CD14-positive monocyte (primary cell): ENCODE data around the gene KLHDC7B. TPM values are rescaled to one million over a fixed set of nuclear protein-coding genes. Genes with fewer than 3 reads are reported as not detected.
"Not testable (repeated sequence)": the region's sequence is repeated elsewhere in the genome, so short reads cannot be mapped to it uniquely, and the experiment has no call there.

ENCODE experiments used
- DNase-seq, 3 donors: peaks; one replicate each; pipeline ENCODE4 v3.0.0-alpha.2; 2011 to 2022
- H2AFZ ChIP-seq: 2 replicates; pipeline ENCODE4 v1.6.0; 2012; ENCODE audit warnings: mild to moderate bottlenecking, low read depth, low read length, inconsistent platforms; ENCODE audit not compliant: insufficient read depth, poor library complexity, severe bottlenecking
- H3K27ac ChIP-seq, 2 donors: 1 replicate in 1 of 2; 2 replicates in 1 of 2; pipeline ENCODE4 v1.5.1; 2012 to 2013; ENCODE audit warnings: low read length in 2 of 2, control low read depth in 1 of 2, inconsistent platforms in 1 of 2, low read depth in 1 of 2, mild to moderate bottlenecking in 1 of 2
- H3K27me3 ChIP-seq, 2 donors: one replicate each; pipeline versions ENCODE4 v1.6.0 to v1.6.1; 2011 to 2013; ENCODE audit warnings: low read length in 2 of 2; ENCODE audit not compliant: control insufficient read depth in 2 of 2, insufficient read depth in 2 of 2
- H3K36me3 ChIP-seq, 2 donors: replicated peaks in 1 of 2; 1 replicate in 1 of 2; 2 replicates in 1 of 2; pipeline versions ENCODE4 v1.5.1 to v1.6.1; 2012 to 2013; ENCODE audit warnings: low read length in 2 of 2, control low read depth in 1 of 2, inconsistent platforms in 1 of 2, mild to moderate bottlenecking in 1 of 2; ENCODE audit not compliant: insufficient read depth in 2 of 2, control insufficient read depth in 1 of 2
- H3K4me1 ChIP-seq, 2 donors: 1 replicate in 1 of 2; 2 replicates in 1 of 2; pipeline versions ENCODE4 v1.5.1 to v1.6.1; 2012 to 2013; ENCODE audit warnings: low read length in 2 of 2, control low read depth in 1 of 2, inconsistent platforms in 1 of 2, mild to moderate bottlenecking in 1 of 2, moderate library complexity in 1 of 2; ENCODE audit not compliant: insufficient read depth in 2 of 2, control insufficient read depth in 1 of 2
- H3K4me2 ChIP-seq: replicated peaks from 2 replicates; pipeline ENCODE3; 2012; ENCODE audit warnings: low read length, moderate library complexity, mild to moderate bottlenecking; ENCODE audit not compliant: poor library complexity, severe bottlenecking; ENCODE audit errors: extremely low read depth
- H3K4me3 ChIP-seq, 3 experiments: fragments of 200-600 bp in 1 of 3; sonication (generic) in 1 of 3; replicated peaks in 1 of 3; 1 replicate in 2 of 3; 2 replicates in 1 of 3; pipeline ENCODE4 v1.5.1; 2011 to 2013; ENCODE audit warnings: low read length in 3 of 3, mild to moderate bottlenecking in 3 of 3, control low read depth in 2 of 3, low read depth in 2 of 3, inconsistent platforms in 1 of 3, moderate library complexity in 1 of 3
- H3K79me2 ChIP-seq: 2 replicates; pipeline ENCODE4 v1.6.0; 2012; ENCODE audit warnings: mild to moderate bottlenecking, control low read depth, inconsistent platforms, low read length, moderate library complexity; ENCODE audit not compliant: insufficient read depth
- H3K9ac ChIP-seq: 2 replicates; pipeline ENCODE4 v1.6.0; 2017; ENCODE audit warnings: low read length, mild to moderate bottlenecking; ENCODE audit not compliant: insufficient read depth, poor library complexity, severe bottlenecking
- H3K9me3 ChIP-seq, 2 donors: replicated peaks in 1 of 2; 1 replicate in 1 of 2; 2 replicates in 1 of 2; pipeline versions ENCODE4 v1.5.1 to v1.6.1; 2012 to 2013; ENCODE audit warnings: low read length in 2 of 2, control low read depth in 1 of 2; ENCODE audit not compliant: control insufficient read depth in 1 of 2, insufficient read depth in 1 of 2
- H4K20me1 ChIP-seq: 2 replicates; pipeline ENCODE4 v1.6.0; 2012; ENCODE audit warnings: mild to moderate bottlenecking, low read length, control low read depth, moderate library complexity; ENCODE audit not compliant: insufficient read depth
- H3K27ac Mint-ChIP-seq, 7 donors: one replicate each; pipeline ENCODE4 v1.8.0; 2020; ENCODE audit warnings: mild to moderate bottlenecking in 7 of 7, mixed read lengths in 7 of 7, moderate library complexity in 6 of 7, inconsistent platforms in 2 of 7
- H3K27me3 Mint-ChIP-seq, 3 donors: one replicate each; pipeline ENCODE4 v1.8.0; 2021 to 2022; ENCODE audit warnings: low read depth in 3 of 3, mild to moderate bottlenecking in 3 of 3, mixed read lengths in 3 of 3, moderate library complexity in 3 of 3, inconsistent platforms in 1 of 3
- H3K36me3 Mint-ChIP-seq, 2 donors: one replicate each; pipeline ENCODE4 v1.8.0; 2020; ENCODE audit warnings: mixed read lengths in 2 of 2, inconsistent platforms in 1 of 2, mild to moderate bottlenecking in 1 of 2
- H3K4me1 Mint-ChIP-seq: one replicate; pipeline ENCODE4 v1.8.0; 2020; ENCODE audit warnings: mild to moderate bottlenecking, mixed read lengths
- H3K4me3 Mint-ChIP-seq, 2 donors: one replicate each; pipeline ENCODE4 v1.8.0; 2020; ENCODE audit warnings: mild to moderate bottlenecking in 2 of 2, mixed read lengths in 2 of 2, moderate library complexity in 1 of 2
- H3K9me3 Mint-ChIP-seq, 7 donors: one replicate each; pipeline ENCODE4 v1.8.0; 2020 to 2022; ENCODE audit warnings: mixed read lengths in 7 of 7, mild to moderate bottlenecking in 6 of 7, moderate library complexity in 6 of 7, inconsistent platforms in 2 of 7
- CTCF ChIP-seq: fragments of 200-600 bp; IDR thresholded peaks from one replicate; pipeline ENCODE4 v1.8.0; 2022; ENCODE audit warnings: antibody characterized with exemption, mild to moderate bottlenecking
- WGBS: methylation state at CpG from one replicate; pipeline ENCODE4 v1.1.5; 2013; ENCODE audit warnings: missing lambda C conversion rate; ENCODE audit not compliant: insufficient coverage; 5-methylcytosine and 5-hydroxymethylcytosine counted together
- intact Hi-C, 2 donors: fragments of 100-400 bp; cut with micrococcal nuclease; formaldehyde crosslinking; loops; one replicate each; pipeline versions ENCODE4 v1.15.0 to v1.15.1; 2023
- polyA plus RNA-seq, 3 donors: library from polyadenylated mRNA; depleted of rRNA in 1 of 3; unstranded in 2 of 3; stranded (reverse) in 1 of 3; fragments of 300-500 nt in 2 of 3; fragments of >200 nt in 1 of 3; fragmentation: Illumina TruSeq in 2 of 3; gene quantifications; 1 replicate in 2 of 3; 2 replicates in 1 of 3; pipeline ENCODE4 v1.2.3, GENCODE V29; 2012 to 2021

KLHDC7B gene
- polyA plus RNA-seq, 3 donors, result 0.88 to 4.3 (median 1.4) TPM

GRCh38 chr22:50540381-50540780 is 5.3 kb upstream of the KLHDC7B start:
- peaks cover 96 to 99% of the 10 kb centered on the region in 2 donors for H3K4me1 ChIP-seq
- H3K9ac ChIP-seq, result peak overlapping the region; percentile 92
- no peak for TF ChIP-seq CTCF
- Mint-ChIP-seq H3K4me3 (peak overlapping the region; percentile 69 to 82), H3K36me3 (peaks cover 6 to 9% of the 10 kb centered on the region in 2 donors), H3K9me3 (no peaks in the 10 kb centered on the region), H3K27ac (peak overlapping the region; percentile 97 to 100 (median 99)), H3K4me1 (peaks cover 76% of the 10 kb centered on the region), H3K27me3 (peaks cover 0 to 1% (median 0%) of the 10 kb centered on the region in 3 donors)
- WGBS, result no CpG with 5 or more reads among the region's 10 CpGs
- H3K79me2 ChIP-seq, result peaks cover 27% of the 10 kb centered on the region
- H3K4me2 ChIP-seq, result peak overlapping the region; percentile 52
- no peaks in the 10 kb centered on the region for H3K36me3 ChIP-seq
- H3K27ac ChIP-seq, result peak overlapping the region; percentile 99 to 100
- H2AFZ ChIP-seq, result no peak overlapping the region
- no peaks in the 10 kb centered on the region for H4K20me1 ChIP-seq
- intact Hi-C loops, result no loop called here
- H3K4me3 ChIP-seq, result peak overlapping the region in 2 of 3 experiments; percentile 28 to 47
- H3K27me3 ChIP-seq, result no peaks in the 10 kb centered on the region
- DNase-seq, result peak in 1 of 3 donors; percentile 10
- H3K9me3 ChIP-seq, result no peaks in the 10 kb centered on the region

- Mint-ChIP-seq H3K27ac (peak overlapping the region; percentile 97 to 100 (median 99)), H3K4me3 (peak overlapping the region; percentile 80 to 82), H3K4me1 (peaks cover 80% of the 10 kb centered on the region)
- Histone ChIP-seq H3K4me3 (peak overlapping the region; percentile 26 to 62 (median 28)), H3K27ac (peak overlapping the region; percentile 99 to 100), H3K4me2 (peak overlapping the region; percentile 52), H3K4me1 (peaks cover 95 to 96% of the 10 kb centered on the region in 2 donors), H3K9ac (peak overlapping the region; percentile 92), H3K79me2 (peaks cover 16% of the 10 kb centered on the region)
- H3K9me3 ChIP-seq, H2AFZ ChIP-seq, H3K36me3 Mint-ChIP-seq, H3K9me3 Mint-ChIP-seq, H3K36me3 ChIP-seq, H3K27me3 Mint-ChIP-seq, H3K27me3 ChIP-seq, H4K20me1 ChIP-seq: not testable (repeated sequence)
- intact Hi-C loops, result loop anchor here (1.0 kb wide), 2 partner anchors 11 to 12 kb away; partner anchors contain the start of gene TYMP (in 1 of the 2)
- 40% methylated on average over 1 of the region's 5 CpGs for WGBS
- peak; percentile 93 to 97 (median 96) for DNase-seq
These were observed 4.1 kb upstream of the KLHDC7B start for GRCh38 chr22:50541667-50542026.
